NCI-H2171 (cell line): ENCODE measurements around the gene SIK2.

Experiments used
- DNase-seq: peaks from one replicate; lab custom pipeline; 2025; lab: John Stamatoyannopoulos, UW

Gene SIK2

GRCh38 chr11:111582163-111582562, 20.1 kb upstream of the SIK2 start:
- DNase-seq = no peak

DNA sequence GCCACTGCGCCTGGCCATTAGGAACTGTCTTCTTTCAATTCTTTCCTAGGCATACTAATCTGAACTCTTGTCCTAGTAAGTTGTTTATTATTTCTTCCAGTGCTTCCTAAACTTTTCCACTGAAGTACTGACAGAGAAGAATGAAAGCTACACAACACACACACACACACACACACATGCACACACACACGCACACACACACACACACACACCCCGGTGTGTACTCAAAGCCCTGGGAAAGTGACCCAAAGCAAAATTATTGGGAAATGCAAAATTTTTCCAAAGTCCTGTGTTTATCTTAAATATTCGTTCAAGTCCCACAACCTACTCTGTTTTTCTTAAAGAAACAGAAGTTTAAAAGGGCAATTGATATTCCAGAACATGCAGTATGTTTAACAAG, 19.4 kb upstream of the SIK2 start:
- no peak for DNase-seq

- DNase-seq = no peak
These were observed 16.9 kb upstream of the SIK2 start for GRCh38 chr11:111585371-111585770.

GRCh38 chr11:111586388-111586831, 15.8 kb upstream of the SIK2 start:
- peak; percentile 37 for DNase-seq

DNA sequence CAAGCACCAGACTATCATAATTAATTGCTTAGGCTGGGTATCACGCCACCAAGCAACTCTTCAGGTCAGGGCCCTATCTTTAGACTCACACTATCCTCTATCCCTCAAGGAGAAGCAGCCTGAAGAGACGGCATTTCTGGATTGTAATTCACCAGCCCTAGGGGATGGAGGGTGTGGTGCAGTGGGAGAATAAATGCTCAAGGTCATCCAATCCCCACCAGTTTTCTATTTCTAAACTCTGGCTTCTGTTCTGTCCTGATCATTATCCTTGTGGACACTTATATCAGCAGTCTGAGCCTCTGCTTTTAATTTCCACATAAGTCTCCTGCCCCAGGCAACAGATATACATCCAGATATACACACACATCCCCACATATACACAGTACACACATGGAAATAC, 13.1 kb upstream of the SIK2 start:
- DNase-seq = no peak

GRCh38 chr11:111589886-111590499, 12.3 kb upstream of the SIK2 start:
- DNase-seq = no peak

- no peak for DNase-seq
These were observed 10.9 kb upstream of the SIK2 start for GRCh38 chr11:111591187-111591960.

- DNase-seq = no peak
These were observed 9.8 kb upstream of the SIK2 start for GRCh38 chr11:111592491-111592890.

DNA sequence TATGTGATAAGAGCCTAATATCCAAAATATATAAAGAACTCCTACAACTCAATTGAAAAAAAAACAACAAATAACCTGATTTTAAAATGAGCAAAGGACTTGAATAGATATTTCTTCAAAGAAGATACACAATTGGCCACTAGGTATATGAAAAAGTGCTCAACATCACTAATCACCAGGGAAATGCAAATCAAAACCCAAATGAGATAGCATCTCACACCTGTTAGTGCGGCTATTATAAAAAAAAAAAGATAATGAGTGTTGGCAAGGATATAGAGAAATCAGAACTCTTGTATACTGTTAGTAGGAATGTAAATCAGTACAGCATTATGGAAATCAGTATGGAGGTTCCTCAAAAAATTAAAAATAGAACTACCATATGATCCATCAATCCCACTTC, 5.9 kb upstream of the SIK2 start:
- no peak for DNase-seq

DNA sequence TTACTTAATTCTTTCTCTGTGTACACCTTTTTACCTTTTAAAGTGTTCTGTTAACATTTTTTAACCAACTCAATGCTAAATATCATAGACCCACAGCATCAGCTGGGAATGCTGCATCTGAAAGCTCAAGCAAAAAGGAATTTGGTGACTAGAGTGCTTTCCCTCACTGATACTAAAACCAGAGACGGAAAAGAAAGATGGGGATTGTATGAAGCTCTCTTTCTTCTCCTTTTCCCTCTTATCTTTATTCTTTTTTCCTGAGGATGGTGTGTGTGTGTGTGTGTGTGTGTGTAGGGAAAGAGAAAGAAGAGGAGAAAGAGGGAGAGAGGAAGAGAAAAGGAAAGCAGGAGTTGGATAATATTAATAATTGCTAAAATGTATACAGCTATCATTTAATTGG, 4.1 kb upstream of the SIK2 start:
- DNase-seq = no peak

DNA sequence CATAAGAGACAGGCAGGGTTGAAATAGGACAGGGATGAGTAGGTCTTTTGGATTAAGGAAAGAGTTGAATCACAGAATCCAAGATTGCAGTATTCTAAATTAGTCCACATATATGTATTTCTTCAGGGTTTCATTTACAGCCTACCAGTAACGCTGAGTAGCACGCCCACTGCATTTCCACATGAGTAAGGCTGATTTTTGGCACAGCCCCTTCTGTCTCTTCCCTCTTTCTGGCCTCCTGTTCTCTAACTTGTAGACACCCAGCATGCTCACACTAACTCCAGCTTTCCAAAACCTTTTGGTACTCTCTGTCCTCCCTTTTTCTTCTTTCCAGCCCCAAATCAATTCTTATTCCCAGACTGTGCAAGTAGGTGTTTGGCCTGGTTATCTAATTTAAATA, 3.7 kb upstream of the SIK2 start:
- no peak for DNase-seq

DNA sequence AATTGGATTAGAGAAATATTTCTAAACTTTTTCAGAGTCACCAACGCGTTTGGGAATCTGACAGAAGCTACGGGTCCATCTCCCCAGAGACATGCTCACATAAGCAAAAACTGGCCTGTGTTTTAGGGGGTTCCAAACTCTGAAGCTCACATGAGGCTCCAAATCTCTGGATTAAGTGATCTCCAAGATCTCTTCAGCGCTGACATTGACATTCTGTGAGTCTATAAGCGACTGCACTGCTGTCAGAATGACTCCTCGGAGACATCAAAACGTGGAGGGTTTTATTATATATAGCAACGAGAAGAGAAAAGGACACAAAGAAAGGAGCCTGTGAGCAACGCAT, 642 bp upstream of the SIK2 start:
- no peak for DNase-seq

DNA sequence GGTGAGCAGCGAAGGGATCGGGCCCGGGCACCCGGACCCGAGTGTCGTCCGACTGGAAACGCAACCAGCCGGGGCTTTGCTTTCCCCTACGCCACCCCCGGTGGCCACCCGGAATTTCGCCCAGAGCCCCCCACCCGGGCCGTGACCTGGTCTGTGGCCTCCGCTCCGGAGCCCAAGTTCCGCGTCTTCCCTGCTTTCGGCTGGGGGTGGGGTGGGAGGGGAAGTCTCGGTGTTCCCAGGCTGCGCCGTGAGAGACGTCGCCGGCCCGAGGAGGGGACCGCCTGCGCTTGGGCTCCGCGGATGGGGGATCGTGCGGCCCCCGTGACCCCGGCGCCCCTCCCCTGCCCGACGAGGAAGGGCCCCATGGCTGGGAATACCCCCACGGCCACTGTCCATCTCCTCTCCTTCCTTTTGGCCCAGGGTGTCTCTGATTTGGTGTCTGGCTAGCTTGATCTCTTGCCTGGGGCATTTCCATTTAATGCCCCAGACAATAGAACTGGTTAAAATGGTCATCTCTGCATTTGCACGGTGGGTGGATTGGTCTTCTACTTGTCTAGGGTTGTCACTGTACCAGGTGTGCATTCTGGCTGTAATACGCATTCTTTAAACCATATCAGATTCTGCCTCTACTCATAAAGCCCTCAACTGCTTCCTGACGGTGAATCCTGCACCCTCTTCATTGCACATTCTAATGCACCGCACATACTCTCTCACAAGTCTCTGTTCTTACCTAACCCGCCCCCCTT, 789 bp downstream of the SIK2 start:
- peak; percentile 11 for DNase-seq

GRCh38 chr11:111603611-111604130, 1.4 kb downstream of the SIK2 start:
- DNase-seq = no peak

DNA sequence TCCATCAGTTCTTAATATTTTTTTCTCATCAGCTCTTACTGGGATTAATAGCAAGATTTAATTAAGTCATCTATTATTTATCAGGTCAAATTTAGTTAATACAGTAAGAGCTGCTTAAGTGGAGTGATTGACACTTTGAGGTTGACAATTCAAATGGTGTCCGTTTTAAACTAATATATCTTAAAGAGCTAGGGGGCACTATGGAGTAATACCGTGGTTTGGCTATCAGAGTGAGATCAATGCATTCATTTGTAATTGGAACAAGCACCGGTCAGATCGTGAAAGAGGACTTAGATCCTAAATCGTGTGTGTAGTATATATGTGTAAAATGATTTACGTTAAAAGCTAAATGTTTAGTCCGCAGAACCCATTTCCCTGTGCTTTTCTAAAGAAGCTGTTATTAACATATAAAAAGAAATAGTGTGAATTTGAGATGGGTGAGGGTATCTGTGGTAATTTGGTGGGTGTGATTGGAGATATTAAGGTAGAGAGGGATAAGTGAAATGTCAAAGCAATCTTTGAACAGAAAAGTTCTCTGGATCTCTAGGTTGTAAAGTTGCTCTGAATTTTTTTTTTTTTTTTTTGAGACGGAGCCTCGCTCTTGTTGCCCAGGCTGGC, 2.3 kb downstream of the SIK2 start:
- peak; percentile 12 for DNase-seq

- DNase-seq = no peak
These were observed 3.4 kb downstream of the SIK2 start for GRCh38 chr11:111605681-111606080.

DNA sequence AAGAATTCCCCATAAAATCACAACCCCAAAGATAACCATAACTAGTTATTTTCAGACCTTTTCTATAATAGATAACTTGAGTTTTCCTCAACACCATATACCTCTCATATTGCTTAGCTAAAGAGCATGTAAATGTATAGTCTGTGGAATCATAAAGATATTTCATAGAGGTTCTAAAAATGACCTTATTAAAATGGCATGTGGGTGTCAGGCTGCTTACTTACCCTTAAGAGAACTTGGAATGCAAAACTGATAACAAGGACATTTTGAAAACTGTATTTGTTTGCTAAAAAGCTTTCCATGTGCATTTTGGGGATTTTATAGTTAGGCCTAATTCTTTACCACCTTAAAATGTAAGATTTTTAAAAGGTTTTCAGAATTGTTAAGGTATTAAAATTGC, 4.7 kb downstream of the SIK2 start:
- no peak for DNase-seq

- no peak for DNase-seq
These were observed 5.5 kb downstream of the SIK2 start for GRCh38 chr11:111607751-111608150.

DNA sequence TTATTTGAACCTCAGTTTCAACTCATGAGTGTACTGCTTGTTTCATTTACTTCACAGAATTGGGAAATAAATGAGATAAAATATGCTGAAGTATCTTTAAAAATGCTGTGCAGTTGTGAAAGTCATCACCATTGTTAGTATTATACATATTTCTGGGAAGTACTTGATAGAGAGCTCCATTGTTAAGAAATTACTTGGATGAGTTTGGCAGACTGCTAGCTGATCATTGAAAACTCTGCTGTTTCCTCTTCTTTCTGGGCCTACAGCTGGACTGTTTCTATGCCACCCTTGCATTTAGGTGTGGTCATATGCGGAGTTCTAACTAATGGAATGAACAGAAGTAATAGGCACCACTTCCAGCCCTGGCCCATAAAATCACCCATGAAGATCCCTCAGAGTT, 10.0 kb downstream of the SIK2 start:
- no peak for DNase-seq

- DNase-seq = no peak
These were observed 15.0 kb downstream of the SIK2 start for GRCh38 chr11:111617286-111617685.

DNA sequence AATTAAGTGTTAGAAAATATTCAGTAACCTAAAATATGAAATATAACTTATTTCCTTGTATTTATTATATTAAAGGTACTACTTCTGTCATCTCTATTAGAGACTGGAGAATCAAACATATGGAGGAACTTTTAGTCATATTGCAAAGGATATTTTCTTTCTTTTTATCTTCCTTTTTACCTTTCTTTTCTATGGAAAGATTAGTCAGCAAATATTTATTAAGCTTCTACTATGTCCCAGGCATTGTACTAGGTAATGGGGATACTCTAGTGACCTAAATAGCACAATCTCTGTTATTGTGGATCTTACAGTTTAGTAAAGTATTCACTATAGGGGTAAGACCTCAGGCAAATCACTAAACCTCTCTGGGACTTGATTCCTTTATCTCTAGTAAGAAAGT, 18.3 kb downstream of the SIK2 start:
- no peak for DNase-seq

DNA sequence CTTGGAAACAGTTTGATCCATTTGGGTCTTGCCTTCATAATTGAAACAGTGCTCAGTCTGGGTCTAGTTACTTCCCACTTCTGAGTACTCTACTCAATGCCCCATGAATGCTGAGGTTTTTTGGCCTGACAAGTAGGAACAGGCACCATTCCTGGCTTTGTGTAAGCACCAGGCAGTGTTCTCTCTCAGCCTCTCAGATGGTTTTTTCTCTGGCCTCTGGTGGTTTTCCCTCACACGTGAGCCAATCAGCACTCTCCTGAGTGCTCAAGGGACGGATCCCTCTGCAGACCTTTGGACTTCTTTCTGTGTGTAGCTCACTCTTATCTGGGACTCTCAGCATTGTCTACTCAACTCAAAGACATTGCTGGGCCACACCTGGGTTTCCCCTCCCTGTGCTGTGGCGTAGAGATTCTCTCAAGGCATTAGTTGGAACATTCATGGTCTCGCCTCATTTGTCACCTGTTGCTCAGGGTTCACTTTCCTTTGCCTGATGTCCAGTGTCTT, 21.3 kb downstream of the SIK2 start:
- DNase-seq = no peak
